ENCODE data around the gene HSPA4.

Gene HSPA4

DNA sequence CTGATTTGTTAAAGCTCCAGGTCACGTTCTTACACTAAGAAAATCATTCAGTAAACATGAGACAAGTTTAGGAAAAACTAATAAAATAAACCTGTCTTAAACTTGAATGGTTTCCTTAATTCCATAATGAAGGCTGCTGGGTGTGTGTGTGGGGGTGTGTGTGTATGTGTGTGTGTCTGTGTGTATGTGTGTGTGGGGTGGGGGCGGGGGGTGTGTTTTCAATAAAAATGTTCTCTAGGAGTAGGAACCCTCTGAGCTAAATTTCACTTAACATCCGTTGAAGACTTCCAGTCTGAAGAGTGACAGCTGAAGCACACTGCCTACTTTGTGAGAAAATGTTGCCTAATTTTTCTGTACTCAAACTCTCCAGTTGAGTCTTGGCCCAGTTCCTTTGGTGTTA is 54.5 kb downstream of the HSPA4 start:
- DNase-seq (ENCODE audit: low read depth in 2 of 2), result no peak

DNA sequence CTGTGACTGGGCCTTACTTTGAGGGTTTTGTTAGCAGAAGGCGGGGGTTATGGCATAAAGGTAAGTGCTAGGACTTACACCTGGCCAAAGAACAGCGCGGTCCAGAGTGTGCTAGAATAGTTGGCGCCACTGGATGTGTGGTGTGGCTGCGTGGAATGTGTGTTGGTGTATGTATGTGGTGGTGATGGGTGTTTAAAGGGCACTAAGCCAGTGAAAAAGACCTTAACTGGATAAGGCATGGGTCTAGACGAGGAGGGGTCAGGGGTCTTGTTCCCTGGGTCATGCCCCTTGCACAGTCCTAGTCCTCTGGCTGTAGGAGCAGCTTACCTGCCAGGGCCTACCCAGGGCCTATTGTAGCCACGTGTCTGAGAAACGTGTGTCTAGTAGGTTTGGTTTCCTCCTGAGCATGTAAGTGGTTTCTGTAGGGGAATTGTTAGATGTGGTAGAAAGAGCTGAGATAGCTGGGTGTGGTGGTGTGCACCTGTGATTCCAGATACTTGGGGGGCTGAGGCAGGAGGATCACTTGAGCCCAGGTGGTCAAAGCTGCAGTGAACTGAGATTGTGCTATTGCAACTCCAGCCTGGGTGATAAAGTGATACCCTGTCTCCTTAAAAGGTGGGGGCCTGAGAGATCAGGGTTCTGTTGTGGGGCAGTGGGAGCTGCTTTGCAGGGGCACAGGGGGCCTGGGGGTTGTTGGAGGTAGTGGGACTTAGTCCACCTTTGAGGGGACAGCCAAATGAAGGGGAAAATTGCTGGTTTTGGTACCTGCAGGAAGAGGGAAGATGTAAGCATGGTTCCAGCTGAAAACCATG is 55.2 kb downstream of the HSPA4 start:
- DNase-seq (ENCODE audit: low read depth in 2 of 2), result no peak

DNA sequence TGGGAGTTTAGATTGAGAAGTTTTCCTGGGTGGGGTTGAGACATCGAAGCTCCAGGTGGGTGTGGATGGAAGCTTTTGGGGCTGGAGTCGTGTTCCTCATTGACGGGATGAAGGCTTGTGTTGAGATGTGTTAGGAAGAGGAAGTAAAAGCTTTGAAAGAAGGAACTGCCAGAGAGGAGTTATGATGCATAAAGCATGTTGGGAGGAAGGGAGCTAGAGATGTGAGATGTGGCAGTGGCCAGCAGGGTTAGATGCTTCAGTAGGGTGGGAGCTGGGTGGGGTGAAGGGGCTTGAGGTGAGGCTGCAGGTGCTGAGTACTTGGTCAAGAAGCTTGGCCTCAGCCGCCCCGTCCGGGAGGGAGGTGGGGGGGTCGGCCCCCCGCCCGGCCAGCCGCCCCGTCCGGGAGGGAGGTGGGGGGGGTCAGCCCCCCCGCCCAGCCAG is 56.7 kb downstream of the HSPA4 start:
- no peak for DNase-seq (ENCODE audit: low read depth in 2 of 2)

DNA sequence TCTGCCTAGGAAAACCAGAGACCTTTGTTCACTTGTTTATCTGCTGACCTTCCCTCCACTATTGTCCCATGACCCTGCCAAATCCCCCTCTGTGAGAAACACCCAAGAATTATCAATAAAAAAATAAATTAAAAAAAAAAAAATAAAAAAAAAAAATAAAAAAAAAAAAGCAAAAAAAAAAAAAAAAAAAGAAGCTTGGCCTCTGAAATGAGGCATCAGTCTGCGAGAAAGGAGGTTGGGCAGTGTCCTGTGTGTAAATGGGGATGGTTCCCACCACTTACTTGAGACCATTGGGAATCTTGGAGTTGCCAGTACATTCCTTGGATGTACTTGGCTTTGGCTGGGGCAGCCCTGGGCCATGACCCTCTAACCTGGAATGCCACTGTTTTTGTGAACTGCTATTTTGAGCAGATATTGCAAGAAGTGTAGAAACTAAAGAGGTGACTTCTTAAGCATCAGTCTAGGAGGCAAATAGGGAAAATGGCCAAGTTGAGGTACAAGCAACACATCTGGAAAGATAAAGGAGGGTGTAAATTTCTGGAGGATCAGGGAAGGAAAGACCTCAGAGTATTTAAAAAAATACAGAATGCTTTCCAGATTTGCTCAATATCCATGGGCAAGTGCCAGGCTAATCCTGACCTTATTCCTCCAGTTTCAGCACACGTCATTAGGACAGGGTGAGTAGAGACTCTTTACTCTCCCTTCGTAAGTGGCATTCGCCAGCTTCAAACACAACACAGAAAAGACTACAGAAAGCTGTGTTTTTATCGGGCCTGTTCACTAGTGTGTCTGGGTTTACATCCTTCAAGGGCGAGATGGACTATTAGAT is 58.1 kb downstream of the HSPA4 start:
- no peak for DNase-seq (ENCODE audit: low read depth in 2 of 2)

DNA sequence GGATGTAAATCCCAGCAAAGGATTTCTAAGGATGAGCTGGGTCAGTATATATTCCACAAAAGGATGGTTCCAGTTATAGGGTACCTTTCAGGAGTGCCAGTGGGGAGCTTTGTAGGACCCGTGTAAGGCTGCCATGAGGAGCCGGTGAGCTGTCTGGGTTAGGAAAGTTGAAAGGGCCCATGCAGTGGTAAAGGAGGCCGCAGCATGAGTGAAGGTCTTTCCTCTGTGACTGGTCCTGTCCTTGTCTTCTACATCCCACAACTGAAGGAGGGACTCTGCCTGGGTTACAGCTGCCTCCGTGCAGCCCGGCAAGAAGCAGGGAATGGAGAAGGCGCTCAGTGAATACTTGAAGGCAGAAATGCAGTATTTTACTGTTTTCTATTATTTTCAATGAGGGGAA is 58.9 kb downstream of the HSPA4 start:
- DNase-seq (ENCODE audit: low read depth in 2 of 2), result no peak

DNA sequence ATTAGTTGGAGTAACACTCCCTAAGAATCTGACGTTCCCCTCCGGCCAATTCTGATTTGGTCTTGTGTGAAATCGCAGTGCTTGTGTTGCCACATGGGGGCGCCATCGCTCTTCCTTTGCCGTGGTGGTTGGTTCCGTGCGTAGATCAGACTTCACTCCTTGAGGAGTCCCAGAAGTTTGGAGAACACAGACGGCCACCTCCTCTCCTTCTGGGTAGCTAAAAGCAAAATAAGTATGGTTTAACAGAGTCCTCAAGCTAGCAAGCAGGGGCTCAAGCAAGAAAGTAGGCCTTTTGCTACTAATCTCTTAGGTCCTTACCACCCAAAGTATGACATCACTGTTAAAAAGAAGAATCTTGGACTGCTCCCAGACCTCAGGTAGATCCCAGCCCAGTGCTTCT is 59.5 kb downstream of the HSPA4 start:
- DNase-seq (ENCODE audit: low read depth in 2 of 2), result peak; percentile 33 to 42

DNA sequence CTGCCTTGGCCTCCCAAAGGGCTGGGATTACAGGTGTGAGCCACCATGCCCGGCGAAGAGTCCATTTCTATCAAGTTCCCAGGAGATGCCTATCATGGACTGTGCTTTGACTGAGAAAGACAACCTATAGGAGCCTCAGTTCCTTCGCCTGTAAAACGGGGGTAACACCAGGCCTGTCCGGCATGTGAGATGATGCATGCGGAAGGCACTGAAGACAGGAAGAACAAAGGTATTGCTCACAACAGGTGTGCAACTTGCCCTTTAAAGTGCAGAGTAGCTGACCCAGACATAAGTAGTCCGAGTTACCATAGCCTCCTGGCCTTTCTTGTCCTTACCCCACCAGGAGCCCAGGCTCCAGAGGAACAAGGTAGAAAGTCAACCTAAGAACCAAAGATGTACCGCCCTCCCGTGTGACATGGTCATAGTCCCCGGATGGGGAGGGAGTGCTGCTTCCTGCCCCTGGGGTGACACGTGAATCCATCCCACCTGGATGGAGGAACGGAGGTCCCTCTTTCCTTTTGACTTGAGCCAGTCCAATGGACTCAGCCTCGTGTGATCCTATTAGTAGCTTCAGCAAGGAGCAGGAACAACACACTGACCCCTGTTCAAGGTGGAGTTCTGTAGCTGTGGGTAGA is 60.3 kb downstream of the HSPA4 start:
- no peak for DNase-seq (ENCODE audit: low read depth in 2 of 2)

DNA sequence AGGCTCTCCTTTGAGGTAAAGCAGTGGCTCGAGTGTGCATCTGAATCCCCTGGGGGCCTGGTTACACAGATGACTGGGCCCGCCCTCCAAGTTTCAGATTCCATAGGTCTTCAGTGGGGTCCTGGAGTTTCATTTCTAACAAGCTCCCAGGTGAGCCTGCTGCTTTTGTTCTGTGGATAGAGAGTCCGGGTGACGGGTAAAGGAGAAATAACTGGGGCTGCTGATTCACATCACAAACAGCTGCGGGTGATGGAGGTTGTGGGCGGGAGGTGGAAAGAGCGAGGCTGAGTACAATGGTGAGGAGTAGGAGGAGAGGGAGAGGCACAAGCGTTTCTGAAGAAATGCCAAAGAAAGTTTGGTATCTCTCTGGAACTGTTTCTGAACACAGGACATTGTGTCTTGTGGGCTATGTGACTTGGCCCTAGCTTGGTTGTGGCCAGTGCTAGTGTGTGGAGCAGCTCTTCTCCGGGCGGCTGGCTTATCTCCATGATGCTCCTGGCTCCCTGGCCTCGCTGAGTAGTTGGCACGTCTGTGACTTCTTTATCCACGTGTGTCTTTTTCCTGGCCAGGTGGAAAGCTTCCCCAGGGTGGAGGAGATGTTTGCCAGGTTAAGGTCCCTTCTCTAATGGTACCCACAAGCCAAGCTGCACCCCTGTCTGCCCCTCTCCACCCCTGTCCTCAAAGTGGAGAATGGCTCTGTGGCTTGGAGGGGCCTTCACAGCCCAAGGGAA is 61.7 kb downstream of the HSPA4 start:
- DNase-seq (ENCODE audit: low read depth in 2 of 2), result peak in 1 of 2 donors; percentile 9

DNA sequence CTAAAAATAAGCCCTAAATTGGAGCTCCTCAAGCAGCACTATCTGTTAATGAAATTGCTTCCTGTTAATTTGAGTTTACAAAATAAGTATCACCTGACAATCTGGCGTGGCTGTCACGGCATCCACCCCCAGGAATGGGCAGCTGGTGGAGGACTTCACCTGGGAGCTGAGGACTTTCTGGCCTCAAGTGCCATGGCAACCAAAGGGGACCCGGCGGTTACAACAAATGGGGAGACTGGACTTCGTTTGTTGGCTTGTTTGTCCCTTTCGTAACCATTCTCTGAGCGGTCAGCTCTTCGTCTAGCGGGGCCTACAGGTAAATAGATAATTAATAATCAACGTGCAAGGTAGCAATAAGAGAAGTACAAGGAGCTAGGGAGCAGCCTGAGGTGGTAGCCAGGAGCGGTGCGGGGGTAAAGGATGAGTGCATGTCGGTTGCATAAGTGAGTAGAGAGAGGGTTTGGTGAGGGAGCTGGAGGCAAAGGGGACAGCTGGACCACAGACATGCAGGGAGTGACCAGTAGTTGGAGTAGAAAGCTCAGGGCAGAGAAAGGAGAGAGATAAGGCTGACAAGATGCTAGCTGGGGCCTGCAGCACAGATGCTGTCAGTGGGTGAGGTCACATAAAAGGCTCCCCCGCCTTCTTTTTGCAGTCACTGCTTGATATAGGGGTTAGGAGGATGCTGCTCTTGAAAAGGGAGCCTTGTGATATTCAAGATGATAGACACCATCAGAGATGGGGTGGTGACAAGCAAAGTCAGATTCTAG is 62.5 kb downstream of the HSPA4 start:
- no peak for DNase-seq (ENCODE audit: low read depth in 2 of 2)

DNA sequence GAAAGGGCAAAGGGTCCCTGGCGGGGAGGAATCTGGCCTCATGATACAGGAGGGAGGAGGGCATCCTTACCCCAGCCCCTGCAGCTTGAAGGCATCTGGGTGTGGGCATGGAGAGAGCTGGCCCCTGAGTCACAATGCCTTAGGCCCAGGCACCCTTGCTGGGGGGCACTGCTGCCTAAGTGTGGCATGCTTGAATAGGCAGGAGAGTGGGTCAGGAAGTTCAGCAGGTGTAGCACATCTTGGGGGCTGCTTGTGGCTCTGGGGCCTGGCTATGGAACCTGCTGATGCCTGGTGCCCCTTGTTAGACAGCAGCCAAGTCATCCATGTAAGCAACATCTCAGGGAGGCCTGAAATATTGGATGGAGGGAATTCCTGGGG is 63.1 kb downstream of the HSPA4 start:
- no peak for DNase-seq (ENCODE audit: low read depth in 2 of 2)

DNA sequence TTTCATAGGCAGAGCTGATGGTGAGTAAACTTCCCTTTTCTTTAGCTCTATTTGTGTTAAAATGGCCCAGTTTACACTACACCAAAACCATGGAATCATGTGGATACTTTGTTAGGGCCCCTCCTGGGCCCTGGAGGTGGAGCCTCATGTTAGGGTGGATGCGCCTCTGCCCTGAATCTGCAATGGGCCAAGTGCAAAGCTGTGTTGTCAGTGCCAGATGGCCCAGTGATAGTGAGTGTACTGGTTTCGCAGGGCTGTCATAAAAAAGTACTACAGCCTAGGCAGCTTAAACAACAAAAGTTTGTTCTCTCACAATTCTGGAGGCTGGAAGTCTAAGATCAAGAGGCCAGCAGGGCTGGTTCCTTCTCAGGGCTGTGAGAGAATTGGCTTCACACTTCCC is 64.8 kb downstream of the HSPA4 start:
- no peak for DNase-seq (ENCODE audit: low read depth in 2 of 2)

DNA sequence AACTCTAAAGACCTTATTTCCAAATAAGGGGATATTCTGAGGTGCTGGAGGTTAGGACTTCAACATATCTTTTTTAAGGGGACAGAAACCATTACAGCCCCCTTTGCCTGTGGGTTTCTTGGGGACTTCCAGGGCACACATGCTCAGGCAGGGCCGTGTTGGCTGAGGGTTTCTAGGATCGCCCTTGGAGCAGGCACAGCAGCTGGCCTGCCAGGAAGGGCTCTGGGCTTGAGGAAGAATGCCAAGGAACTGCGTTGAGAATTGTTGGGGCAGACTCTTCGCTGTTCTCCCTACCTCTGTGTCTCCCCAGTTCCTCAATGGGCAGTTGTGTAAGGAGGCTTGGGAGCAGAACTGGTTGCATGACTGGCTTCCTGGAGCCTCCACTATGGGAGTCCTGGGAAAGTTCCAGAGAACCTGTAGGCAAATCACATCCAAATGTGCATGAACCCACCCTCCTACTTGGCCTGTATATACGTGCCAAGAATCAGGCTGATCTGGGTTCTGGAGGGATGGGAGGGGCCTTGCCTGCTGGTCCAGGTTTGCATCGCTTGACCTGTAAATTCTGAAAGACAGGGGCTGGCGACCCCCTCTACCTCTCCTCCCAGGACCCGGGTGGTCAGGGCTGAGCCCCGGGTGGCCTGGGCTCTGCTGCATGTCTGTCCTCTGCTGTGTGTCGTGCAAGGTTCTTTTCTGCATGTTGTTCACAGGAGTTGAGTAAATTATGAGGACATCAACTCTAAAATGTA is 65.5 kb downstream of the HSPA4 start:
- DNase-seq (ENCODE audit: low read depth in 2 of 2), result no peak

DNA sequence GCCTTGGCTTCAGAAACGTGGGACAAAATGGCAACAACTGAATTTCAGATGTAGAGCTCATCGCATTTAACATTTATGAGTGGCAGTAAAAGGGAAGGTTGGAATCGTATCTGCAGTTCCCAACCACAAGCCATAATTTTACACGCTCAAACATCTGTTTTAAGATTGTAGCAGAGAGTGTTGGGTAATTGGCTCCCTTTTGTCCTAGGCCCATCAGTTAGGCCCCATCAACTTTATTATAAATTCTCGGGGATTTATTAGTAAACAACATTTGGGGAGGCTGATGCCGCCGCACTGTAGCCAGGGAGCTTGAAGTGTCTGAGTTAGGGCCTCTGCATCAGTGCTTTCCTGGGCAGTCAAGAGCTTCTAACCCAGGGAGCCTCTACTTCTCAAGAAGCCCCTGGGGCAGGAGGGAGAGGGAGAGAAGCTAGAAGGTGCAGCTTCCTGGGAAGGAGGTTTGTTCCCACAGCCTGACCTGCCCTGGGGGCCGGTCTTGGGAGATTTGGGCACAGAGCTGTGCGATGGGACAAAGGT is 66.2 kb downstream of the HSPA4 start:
- no peak for DNase-seq (ENCODE audit: low read depth in 2 of 2)

DNA sequence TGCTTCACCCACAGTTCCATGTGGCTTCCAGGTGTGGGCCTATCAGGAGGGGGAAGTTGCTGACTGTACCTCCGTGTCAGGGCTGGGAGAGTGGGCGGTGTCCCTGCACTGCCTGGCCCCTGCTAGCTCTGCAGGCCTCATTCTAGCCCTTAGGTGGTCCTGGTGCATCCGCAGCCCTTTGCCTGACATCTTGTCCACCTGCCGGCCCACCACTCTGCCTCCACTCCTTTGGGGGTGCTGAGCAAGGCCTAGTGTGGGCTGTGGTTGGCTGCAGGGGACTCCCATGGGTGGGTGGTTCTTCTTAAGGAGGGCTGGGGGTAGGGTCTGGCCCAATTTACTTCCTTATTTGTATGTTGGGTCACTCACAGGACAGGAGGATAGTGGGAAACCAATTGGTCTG is 66.9 kb downstream of the HSPA4 start:
- DNase-seq (ENCODE audit: low read depth in 2 of 2), result no peak

DNA sequence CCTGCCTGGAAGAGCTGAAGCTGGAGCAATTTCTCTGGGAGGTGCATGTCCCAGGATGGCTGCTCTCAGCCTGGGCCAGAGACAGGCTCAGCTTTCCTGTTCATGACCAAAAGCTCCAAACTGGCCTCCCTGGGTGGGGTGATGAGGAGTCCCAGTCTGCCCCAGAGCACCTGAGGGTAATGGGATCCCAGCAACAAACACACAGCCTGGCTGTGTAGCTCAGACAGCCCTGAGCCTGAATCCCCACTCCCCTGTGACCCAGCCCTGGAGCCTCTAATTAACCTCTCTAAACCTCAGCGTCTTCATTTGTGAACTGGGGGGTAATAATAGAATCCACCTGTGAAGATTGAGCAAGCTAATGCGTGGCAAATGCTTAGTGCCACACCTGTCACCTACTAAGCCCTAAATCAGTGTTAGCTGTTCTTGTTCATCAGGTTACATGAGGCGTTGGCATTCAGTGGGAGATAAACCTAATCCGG is 67.5 kb downstream of the HSPA4 start:
- no peak for DNase-seq (ENCODE audit: low read depth in 2 of 2)

DNA sequence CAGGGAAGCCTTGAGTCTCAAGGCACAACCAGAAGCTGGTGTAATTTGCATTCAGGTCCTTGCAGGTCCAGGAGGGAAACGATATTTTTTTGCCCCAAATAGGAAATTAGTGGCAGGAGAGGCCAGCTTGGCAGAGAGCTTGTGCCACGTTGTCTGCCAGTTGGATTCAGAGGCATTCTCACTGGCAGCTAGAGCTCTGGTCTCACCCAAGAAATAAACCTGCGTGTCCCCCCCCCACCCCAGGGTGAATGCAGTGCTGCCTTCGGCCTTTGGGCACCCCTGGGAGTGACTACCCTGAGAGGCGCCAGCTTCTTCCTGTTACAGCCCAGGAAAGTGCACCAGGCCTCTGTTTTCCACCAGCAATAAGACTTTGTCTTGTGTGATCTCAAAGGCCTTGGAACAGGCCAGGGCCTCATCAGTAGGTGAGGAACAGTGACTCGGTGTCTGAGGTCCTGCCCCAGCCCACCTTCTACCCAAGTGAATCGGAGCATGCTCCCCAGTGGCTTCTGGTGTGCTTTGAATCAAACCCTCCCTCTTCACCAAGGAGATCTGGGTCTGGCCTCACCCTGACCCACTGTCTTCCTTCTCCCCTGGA is 68.4 kb downstream of the HSPA4 start:
- no peak for DNase-seq (ENCODE audit: low read depth in 2 of 2)

DNA sequence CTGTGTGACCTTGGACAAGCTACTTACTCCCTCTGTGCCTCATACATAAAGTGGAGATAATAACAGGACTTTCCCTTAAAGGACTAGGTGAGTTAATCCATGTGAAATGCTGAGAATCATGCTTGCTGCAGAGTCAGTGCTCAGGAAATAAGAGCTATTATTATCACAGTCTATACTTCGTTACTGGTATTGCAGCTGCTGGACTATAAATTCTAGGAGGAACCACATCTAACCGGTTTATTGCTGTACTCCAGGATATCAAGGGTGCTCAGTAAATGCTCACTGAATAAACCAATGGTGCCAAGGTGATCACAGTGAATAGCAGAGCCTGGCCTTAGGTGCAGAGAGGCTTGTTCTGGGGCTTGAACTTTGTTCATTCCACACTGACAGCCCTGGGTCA is 69.3 kb downstream of the HSPA4 start:
- DNase-seq (ENCODE audit: low read depth in 2 of 2), result no peak

DNA sequence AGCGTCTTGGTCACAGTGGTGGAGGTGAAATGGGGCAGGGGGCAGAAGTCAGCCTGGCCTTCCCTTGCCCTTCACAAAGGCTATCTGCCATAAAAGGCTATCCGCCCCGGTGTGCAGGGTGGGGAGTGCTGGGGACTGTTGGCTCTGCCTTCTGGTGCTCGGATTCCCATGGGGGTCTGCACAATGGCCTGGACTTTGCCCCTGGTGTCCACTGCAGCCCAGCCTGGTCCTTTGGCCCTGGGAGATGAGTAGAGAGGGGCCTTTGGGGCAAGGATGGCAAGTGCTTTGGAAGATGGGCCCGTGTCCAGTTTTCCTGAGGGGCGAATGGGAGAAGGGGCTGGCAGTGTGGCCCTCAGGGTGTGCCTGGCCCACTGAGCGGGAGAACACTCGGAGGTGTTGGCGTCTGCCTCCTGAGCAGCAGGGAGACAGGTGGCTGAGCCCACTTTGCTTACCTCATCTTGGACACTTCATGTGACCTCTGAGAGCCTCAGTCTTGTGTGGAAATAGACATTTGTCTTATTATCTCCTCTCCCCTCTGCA is 69.9 kb downstream of the HSPA4 start:
- DNase-seq (ENCODE audit: low read depth in 2 of 2), result no peak

DNA sequence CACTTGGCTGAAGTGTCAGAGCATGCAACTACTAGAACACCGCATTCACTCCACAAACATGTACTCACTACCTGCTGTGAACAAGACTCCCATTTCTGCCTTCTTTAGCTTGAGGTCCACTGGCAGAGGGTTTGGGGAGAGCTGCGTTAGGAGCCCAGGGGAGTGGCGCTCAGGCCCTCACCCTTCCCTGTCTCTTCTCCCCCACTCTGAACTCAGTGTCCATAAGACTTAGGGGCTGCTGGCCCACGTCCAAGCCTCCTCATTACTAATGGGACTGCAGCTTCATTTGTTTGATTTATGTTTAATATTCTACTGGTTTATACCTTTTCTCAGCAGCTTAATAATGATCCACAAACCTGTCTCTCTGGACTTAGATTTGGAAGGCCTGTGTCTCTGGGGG is 70.9 kb downstream of the HSPA4 start:
- DNase-seq (ENCODE audit: low read depth in 2 of 2), result no peak

Measured in stimulated activated CD8-positive, alpha-beta memory T cell treated with anti-CD3 and anti-CD28 coated beads, Interleukin-15, amount 100 ng/mL, for 4 hours (primary cell).